WTC11 (cell line): ENCODE measurements around the gene SEC16A. TPM values are rescaled to one million over a fixed set of nuclear protein-coding genes. Genes with fewer than 3 reads are reported as not detected.
"Not testable (repeated sequence)": the region's sequence is repeated elsewhere in the genome, so short reads cannot be mapped to it uniquely, and the experiment has no call there.

ENCODE experiments used
- ATAC-seq: fragments of 200-7000 bp; cut with Tn5 transposase; 2 replicates; pipeline ENCODE4 v1.10.0; 2021; ENCODE audit warnings: mild to moderate bottlenecking, moderate library complexity
- CTCF ChIA-PET: fragments of 300-600 bp; sonication (Branson Sonifier 250); formaldehyde crosslinking; loops from one replicate; lab custom pipeline; 2021; ENCODE audit warnings: antibody characterized with exemption; lab: Charles Lee
- POLR2A ChIA-PET: fragments of 350-600 bp; sonication (Branson Sonifier 250); formaldehyde crosslinking; loops from one replicate; lab custom pipeline; 2021; ENCODE audit warnings: antibody characterized with exemption; lab: Charles Lee
- DNase-seq: peaks from one replicate; pipeline ENCODE4 v3.0.0; 2021; ENCODE audit warnings: low spot score
- H3K27ac Mint-ChIP-seq: 2 replicates; pipeline ENCODE4 v1.8.0; 2021; ENCODE audit warnings: mixed read lengths
- H3K27me3 Mint-ChIP-seq: 2 replicates; pipeline ENCODE4 v1.8.0; 2021; ENCODE audit warnings: low read depth, mild to moderate bottlenecking, moderate library complexity, mixed read lengths
- H3K36me3 Mint-ChIP-seq: 2 replicates; pipeline ENCODE4 v1.8.0; 2021; ENCODE audit warnings: mixed read lengths
- H3K4me1 Mint-ChIP-seq: 2 replicates; pipeline ENCODE4 v1.8.0; 2022; ENCODE audit warnings: mixed read lengths
- H3K4me3 Mint-ChIP-seq: 2 replicates; pipeline ENCODE4 v1.8.0; 2021; ENCODE audit warnings: mild to moderate bottlenecking, moderate library complexity, mixed read lengths
- H3K9me3 Mint-ChIP-seq: 2 replicates; pipeline ENCODE4 v1.8.0; 2021; ENCODE audit warnings: mixed read lengths
- CREB1 ChIP-seq: sonication (generic); formaldehyde crosslinking; IDR thresholded peaks from 2 replicates; pipeline ENCODE4 v1.8.0; 2023; ENCODE audit warnings: mild to moderate bottlenecking, missing genetic modification reagents
- ETV6 ChIP-seq: sonication (generic); formaldehyde crosslinking; IDR thresholded peaks from 2 replicates; pipeline ENCODE4 v1.8.1; 2022; ENCODE audit warnings: mild to moderate bottlenecking, missing genetic modification reagents
- GRHL2 ChIP-seq: fragments of 250-450 bp; sonication (Bioruptor Pico); IDR thresholded peaks from 2 replicates; pipeline ENCODE4 v1.8.0; 2022; ENCODE audit warnings: mild to moderate bottlenecking, moderate library complexity; ENCODE audit not compliant: insufficient replicate concordance, severe bottlenecking
- GTF2I ChIP-seq: fragments of 250-450 bp; sonication (Bioruptor Pico); conservative IDR thresholded peaks from 2 replicates; pipeline ENCODE4 v1.4.0; 2021; ENCODE audit warnings: mild to moderate bottlenecking
- IRF2 ChIP-seq: sonication (generic); formaldehyde crosslinking; IDR thresholded peaks from 2 replicates; pipeline ENCODE4 v1.8.0; 2022; ENCODE audit warnings: low read depth, missing genetic modification reagents, borderline replicate concordance
- JAZF1 ChIP-seq: fragments of 250-450 bp; sonication (Bioruptor Pico); IDR thresholded peaks from 2 replicates; pipeline ENCODE4 v1.9.0; 2021; ENCODE audit warnings: moderate library complexity, mild to moderate bottlenecking, inconsistent platforms
- NFATC4 ChIP-seq: fragments of 250-450 bp; sonication (Bioruptor Pico); IDR thresholded peaks from 2 replicates; pipeline ENCODE4 v1.9.0; 2021; ENCODE audit warnings: mild to moderate bottlenecking
- total RNA-seq: library from RNA; stranded (reverse); gene quantifications from 3 replicates; pipeline ENCODE4 v1.2.3, GENCODE V29; 2021
- TF ChIP-seq, protein P1 (sequence below): sonication (generic); formaldehyde crosslinking; IDR thresholded peaks from 2 replicates; pipeline ENCODE4 v1.8.1; 2022; ENCODE audit warnings: low read depth, missing genetic modification reagents, borderline replicate concordance
- TF ChIP-seq, protein P2 (sequence below): fragments of 250-450 bp; sonication (Bioruptor Pico); IDR thresholded peaks from 2 replicates; pipeline ENCODE4 v1.9.0; 2021; ENCODE audit warnings: mild to moderate bottlenecking, borderline replicate concordance
- TF ChIP-seq, protein P3 (sequence below): sonication (generic); formaldehyde crosslinking; conservative IDR thresholded peaks from 2 replicates; pipeline ENCODE4 v1.8.1; 2022; ENCODE audit warnings: mild to moderate bottlenecking, missing genetic modification reagents
- TF ChIP-seq, protein P4 (sequence below): sonication (generic); formaldehyde crosslinking; IDR thresholded peaks from 2 replicates; pipeline ENCODE4 v1.8.1; 2022; ENCODE audit warnings: missing genetic modification reagents, borderline replicate concordance
- TF ChIP-seq, protein P5 (sequence below): sonication (generic); formaldehyde crosslinking; IDR thresholded peaks from 2 replicates; pipeline ENCODE4 v1.8.1; 2023; ENCODE audit warnings: mild to moderate bottlenecking, missing genetic modification reagents
- TF ChIP-seq, protein P6 (sequence below): sonication (generic); formaldehyde crosslinking; IDR thresholded peaks from 2 replicates; pipeline ENCODE4 v1.8.0; 2022; ENCODE audit warnings: mild to moderate bottlenecking, missing genetic modification reagents

SEC16A gene
- total RNA-seq, 1 experiment from 2014 or later, result 70.9 TPM

DNA sequence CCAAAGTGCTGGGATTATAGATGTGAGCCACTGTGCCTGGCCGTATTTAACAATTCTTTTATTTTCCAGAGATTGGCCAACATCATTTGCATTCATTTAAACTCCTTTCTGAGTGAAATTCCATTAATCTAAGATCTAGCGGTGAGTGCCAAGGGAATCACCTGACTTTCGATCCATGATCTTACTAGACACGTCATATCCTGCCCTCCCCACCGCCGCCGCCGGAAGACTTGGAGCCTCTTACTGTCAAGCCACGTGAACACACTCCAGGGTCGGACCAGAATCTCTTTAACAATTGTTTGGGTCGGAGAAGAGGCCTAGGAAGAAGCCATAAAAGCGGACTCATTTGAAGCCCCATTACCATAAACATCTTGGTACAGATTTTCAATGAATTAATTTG is 56.1 kb downstream of the SEC16A start:
- Mint-ChIP-seq H3K36me3 (peaks cover 8% of the 10 kb centered on the region), H3K27me3 (no peaks in the 10 kb centered on the region), H3K27ac (no peak overlapping the region), H3K4me3 (no peak overlapping the region), H3K4me1 (no peaks in the 10 kb centered on the region), H3K9me3 (no peaks in the 10 kb centered on the region)
- DNase-seq (no peak), ATAC-seq (no peak)
- TF ChIP-seq JAZF1 (no peak), IRF2 (CRISPR knock-in tag) (no peak), CREB1 (no peak), GTF2I (CRISPR knock-in tag) (no peak), GRHL2 (no peak), ETV6 (CRISPR knock-in tag) (no peak), NFATC4 (CRISPR knock-in tag) (no peak)
- TF ChIP-seq, protein P1, sequence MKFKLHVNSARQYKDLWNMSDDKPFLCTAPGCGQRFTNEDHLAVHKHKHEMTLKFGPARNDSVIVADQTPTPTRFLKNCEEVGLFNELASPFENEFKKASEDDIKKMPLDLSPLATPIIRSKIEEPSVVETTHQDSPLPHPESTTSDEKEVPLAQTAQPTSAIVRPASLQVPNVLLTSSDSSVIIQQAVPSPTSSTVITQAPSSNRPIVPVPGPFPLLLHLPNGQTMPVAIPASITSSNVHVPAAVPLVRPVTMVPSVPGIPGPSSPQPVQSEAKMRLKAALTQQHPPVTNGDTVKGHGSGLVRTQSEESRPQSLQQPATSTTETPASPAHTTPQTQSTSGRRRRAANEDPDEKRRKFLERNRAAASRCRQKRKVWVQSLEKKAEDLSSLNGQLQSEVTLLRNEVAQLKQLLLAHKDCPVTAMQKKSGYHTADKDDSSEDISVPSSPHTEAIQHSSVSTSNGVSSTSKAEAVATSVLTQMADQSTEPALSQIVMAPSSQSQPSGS (CRISPR knock-in tag), result no peak
- TF ChIP-seq, protein P2, sequence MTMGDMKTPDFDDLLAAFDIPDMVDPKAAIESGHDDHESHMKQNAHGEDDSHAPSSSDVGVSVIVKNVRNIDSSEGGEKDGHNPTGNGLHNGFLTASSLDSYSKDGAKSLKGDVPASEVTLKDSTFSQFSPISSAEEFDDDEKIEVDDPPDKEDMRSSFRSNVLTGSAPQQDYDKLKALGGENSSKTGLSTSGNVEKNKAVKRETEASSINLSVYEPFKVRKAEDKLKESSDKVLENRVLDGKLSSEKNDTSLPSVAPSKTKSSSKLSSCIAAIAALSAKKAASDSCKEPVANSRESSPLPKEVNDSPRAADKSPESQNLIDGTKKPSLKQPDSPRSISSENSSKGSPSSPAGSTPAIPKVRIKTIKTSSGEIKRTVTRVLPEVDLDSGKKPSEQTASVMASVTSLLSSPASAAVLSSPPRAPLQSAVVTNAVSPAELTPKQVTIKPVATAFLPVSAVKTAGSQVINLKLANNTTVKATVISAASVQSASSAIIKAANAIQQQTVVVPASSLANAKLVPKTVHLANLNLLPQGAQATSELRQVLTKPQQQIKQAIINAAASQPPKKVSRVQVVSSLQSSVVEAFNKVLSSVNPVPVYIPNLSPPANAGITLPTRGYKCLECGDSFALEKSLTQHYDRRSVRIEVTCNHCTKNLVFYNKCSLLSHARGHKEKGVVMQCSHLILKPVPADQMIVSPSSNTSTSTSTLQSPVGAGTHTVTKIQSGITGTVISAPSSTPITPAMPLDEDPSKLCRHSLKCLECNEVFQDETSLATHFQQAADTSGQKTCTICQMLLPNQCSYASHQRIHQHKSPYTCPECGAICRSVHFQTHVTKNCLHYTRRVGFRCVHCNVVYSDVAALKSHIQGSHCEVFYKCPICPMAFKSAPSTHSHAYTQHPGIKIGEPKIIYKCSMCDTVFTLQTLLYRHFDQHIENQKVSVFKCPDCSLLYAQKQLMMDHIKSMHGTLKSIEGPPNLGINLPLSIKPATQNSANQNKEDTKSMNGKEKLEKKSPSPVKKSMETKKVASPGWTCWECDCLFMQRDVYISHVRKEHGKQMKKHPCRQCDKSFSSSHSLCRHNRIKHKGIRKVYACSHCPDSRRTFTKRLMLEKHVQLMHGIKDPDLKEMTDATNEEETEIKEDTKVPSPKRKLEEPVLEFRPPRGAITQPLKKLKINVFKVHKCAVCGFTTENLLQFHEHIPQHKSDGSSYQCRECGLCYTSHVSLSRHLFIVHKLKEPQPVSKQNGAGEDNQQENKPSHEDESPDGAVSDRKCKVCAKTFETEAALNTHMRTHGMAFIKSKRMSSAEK (CRISPR knock-in tag), result no peak
- TF ChIP-seq, protein P3, sequence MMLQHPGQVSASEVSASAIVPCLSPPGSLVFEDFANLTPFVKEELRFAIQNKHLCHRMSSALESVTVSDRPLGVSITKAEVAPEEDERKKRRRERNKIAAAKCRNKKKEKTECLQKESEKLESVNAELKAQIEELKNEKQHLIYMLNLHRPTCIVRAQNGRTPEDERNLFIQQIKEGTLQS (CRISPR knock-in tag), result no peak
- TF ChIP-seq, protein P4, sequence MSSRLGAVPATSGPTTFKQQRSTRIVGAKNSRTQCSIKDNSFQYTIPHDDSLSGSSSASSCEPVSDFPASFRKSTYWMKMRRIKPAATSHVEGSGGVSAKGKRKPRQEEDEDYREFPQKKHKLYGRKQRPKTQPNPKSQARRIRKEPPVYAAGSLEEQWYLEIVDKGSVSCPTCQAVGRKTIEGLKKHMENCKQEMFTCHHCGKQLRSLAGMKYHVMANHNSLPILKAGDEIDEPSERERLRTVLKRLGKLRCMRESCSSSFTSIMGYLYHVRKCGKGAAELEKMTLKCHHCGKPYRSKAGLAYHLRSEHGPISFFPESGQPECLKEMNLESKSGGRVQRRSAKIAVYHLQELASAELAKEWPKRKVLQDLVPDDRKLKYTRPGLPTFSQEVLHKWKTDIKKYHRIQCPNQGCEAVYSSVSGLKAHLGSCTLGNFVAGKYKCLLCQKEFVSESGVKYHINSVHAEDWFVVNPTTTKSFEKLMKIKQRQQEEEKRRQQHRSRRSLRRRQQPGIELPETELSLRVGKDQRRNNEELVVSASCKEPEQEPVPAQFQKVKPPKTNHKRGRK (CRISPR knock-in tag), result no peak
- TF ChIP-seq, protein P5, sequence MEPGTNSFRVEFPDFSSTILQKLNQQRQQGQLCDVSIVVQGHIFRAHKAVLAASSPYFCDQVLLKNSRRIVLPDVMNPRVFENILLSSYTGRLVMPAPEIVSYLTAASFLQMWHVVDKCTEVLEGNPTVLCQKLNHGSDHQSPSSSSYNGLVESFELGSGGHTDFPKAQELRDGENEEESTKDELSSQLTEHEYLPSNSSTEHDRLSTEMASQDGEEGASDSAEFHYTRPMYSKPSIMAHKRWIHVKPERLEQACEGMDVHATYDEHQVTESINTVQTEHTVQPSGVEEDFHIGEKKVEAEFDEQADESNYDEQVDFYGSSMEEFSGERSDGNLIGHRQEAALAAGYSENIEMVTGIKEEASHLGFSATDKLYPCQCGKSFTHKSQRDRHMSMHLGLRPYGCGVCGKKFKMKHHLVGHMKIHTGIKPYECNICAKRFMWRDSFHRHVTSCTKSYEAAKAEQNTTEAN (CRISPR knock-in tag), result no peak
- CTCF ChIA-PET, result no interaction called here
- POLR2A ChIA-PET, result no interaction called here

DNA sequence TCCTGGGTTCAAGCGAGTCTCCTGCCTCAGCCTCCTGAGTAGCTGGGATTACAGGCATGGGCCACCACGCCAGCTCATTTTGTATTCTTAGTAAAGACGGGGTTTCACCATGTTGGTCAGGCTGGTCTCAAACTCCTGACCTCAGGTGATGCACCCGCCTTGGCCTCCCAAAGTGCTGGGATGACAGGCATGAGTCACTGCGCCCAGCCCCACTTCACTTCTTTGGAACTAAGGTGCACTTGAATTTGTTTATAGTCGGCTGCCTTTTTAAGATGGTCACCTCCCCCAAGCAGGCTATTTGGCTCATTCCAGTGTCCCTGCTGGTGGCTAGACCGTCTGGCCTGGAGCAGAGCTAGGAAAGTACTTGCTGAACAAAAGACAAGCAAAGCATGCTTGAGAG is 57.5 kb downstream of the SEC16A start:
- not testable (repeated sequence) for H3K4me3 Mint-ChIP-seq, ATAC-seq, H3K27me3 Mint-ChIP-seq, H3K9me3 Mint-ChIP-seq, H3K4me1 Mint-ChIP-seq, H3K27ac Mint-ChIP-seq, DNase-seq
- ChIA-PET POLR2A (interaction anchor here (1.3 kb wide), 1 partner anchor 16 kb away, joined by 4 read pairs; no protein-coding TSS in a partner anchor), CTCF (interaction anchor here (0.9 to 1.3 kb wide), 2 partner anchors 12 to 246 kb away, joined by 3 read pairs; no protein-coding TSS in a partner anchor)
- H3K36me3 Mint-ChIP-seq, result peaks cover 11% of the 10 kb centered on the region

DNA sequence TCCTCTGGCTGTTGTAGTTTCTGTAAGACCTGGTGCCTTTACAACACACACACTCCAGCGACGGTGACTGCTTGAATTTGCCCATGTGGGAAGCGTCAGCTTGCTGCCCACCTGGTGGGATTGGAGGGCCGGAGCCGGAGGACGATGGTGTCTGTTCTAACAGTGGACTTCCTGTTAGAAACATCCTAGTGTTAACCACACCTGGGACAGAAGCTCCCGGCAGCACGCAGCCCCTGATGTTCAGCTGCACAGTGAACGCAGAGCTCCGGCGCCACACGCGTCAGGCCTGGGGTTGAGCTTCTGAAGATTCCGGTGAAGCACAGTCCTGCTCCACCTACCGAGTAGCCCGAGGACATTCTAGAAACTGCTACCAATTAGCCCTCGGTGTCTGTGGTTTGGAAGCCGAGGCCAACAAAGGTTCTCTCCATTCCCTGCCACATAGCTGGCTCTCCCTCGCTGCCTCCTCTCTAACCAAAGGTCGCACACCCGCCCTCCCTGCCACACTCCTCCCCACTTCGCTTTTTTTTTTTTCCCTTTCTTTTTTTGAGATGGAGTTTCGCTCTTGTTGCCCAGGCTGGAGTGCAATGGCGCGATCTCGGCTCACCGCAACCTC is 58.0 kb downstream of the SEC16A start:
- no peak overlapping the region for H3K4me3 Mint-ChIP-seq

More for the DNA sequence above, 58.0 kb downstream of the SEC16A start:
- Mint-ChIP-seq H3K4me1 (no peaks in the 10 kb centered on the region), H3K9me3 (no peaks in the 10 kb centered on the region), H3K36me3 (peaks cover 11% of the 10 kb centered on the region), H3K27me3 (no peaks in the 10 kb centered on the region), H3K27ac (no peak overlapping the region)
- ATAC-seq (no peak), DNase-seq (no peak)
- TF ChIP-seq NFATC4 (CRISPR knock-in tag) (no peak), CREB1 (no peak)
- TF ChIP-seq, protein P6, sequence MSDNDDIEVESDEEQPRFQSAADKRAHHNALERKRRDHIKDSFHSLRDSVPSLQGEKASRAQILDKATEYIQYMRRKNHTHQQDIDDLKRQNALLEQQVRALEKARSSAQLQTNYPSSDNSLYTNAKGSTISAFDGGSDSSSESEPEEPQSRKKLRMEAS, result no peak
- CTCF ChIA-PET, result interaction anchor here (0.7 to 1.3 kb wide), 4 partner anchors 11 to 247 kb away, joined by 3 to 4 read pairs (median 3); no protein-coding TSS in a partner anchor
- POLR2A ChIA-PET, result interaction anchor here (1.2 to 1.3 kb wide), 2 partner anchors 15 to 71 kb away, joined by 3 to 4 read pairs; no protein-coding TSS in a partner anchor
